HG02642 (cell line): ENCODE measurements around the gene HEATR9.

Experiments used
- ATAC-seq: cut with Tn5 transposase; IDR thresholded peaks from one replicate; pipeline ENCODE4 v1.9.1; 2021; ENCODE audit warnings: mild to moderate bottlenecking; ENCODE audit not compliant: unreplicated experiment, poor library complexity

The HEATR9 gene

GRCh38 chr17:35816723-35817122 lies 52.0 kb downstream of the HEATR9 start:
- ATAC-seq: no peak

GRCh38 chr17:35812456-35812855 lies 56.2 kb downstream of the HEATR9 start:
- ATAC-seq: no peak

GRCh38 chr17:35811759-35812158 lies 56.9 kb downstream of the HEATR9 start:
- ATAC-seq: no peak

GRCh38 chr17:35809855-35810461 lies 58.7 kb downstream of the HEATR9 start:
- peak; percentile 3 for ATAC-seq

GRCh38 chr17:35808962-35809854 lies 59.5 kb downstream of the HEATR9 start, which contains the start of gene TAF15:
Gene TAF15 (plus strand): TSS chr17:35809484. CDS start chr17:35809570, 86 bp downstream.
- ATAC-seq: peak; percentile 96

- no peak for ATAC-seq
These were observed 60.3 kb downstream of the HEATR9 start for GRCh38 chr17:35808240-35808961.

- no peak for ATAC-seq
These were observed 61.1 kb downstream of the HEATR9 start for GRCh38 chr17:35807371-35808144.
